MG63 (cell line): ENCODE measurements around the gene RBSN. TPM values are rescaled to one million over a fixed set of nuclear protein-coding genes. Genes with fewer than 3 reads are reported as not detected.
A peak's percentile ranks its signal among the peaks of the same experiment; 100 is the strongest.

Experiments
- DNase-seq: peaks from one replicate; pipeline ENCODE4 v3.0.0-alpha.2; 2020
- H3K27me3 ChIP-seq: fragments of 250-450 bp; sonication (Bioruptor Pico); 2 replicates; pipeline ENCODE4 v1.5.1; 2020; ENCODE audit warnings: mild to moderate bottlenecking, moderate library complexity
- H3K36me3 ChIP-seq: fragments of 250-450 bp; sonication (Bioruptor Pico); 2 replicates; pipeline ENCODE4 v1.5.1; 2020; ENCODE audit warnings: mild to moderate bottlenecking, moderate library complexity
- H3K4me3 ChIP-seq: fragments of 250-450 bp; sonication (Bioruptor Pico); 2 replicates; pipeline ENCODE4 v1.5.1; 2020; ENCODE audit warnings: mild to moderate bottlenecking, moderate library complexity
- H3K9me3 ChIP-seq: fragments of 250-450 bp; sonication (Bioruptor Pico); 2 replicates; pipeline ENCODE4 v1.5.1; 2020; ENCODE audit warnings: mild to moderate bottlenecking, moderate library complexity
- total RNA-seq: library from RNA; depleted of rRNA; stranded (reverse); fragments of >200 nt; shearing (Covaris generic); gene quantifications from 2 replicates; pipeline ENCODE4 v1.2.3, GENCODE V29; 2014; ENCODE audit warnings: low replicate concordance

RBSN gene
- total RNA-seq, 1 experiment from 2014 or later: 13.3 TPM

- Histone ChIP-seq H3K27me3 (no peaks in the 10 kb centered on the region), H3K4me3 (no peak overlapping the region), H3K36me3 (peaks cover 15% of the 10 kb centered on the region), H3K9me3 (no peaks in the 10 kb centered on the region)
- no peak for DNase-seq
Observed at GRCh38 chr3:15074500-15074899, 24.4 kb downstream of the RBSN start.

- DNase-seq: no peak
- Histone ChIP-seq H3K27me3 (no peaks in the 10 kb centered on the region), H3K36me3 (peaks cover 4% of the 10 kb centered on the region), H3K4me3 (no peak overlapping the region), H3K9me3 (no peaks in the 10 kb centered on the region)
Observed at GRCh38 chr3:15071699-15072098, 27.2 kb downstream of the RBSN start.

GRCh38 chr3:15069441-15069840 lies 29.5 kb downstream of the RBSN start:
- DNase-seq: no peak
- Histone ChIP-seq H3K36me3 (no peaks in the 10 kb centered on the region; the same call in none of the 2 replicates), H3K4me3 (no peak overlapping the region), H3K27me3 (no peaks in the 10 kb centered on the region), H3K9me3 (no peaks in the 10 kb centered on the region)

- Histone ChIP-seq H3K36me3 (peaks cover 3% of the 10 kb centered on the region), H3K9me3 (no peaks in the 10 kb centered on the region), H3K27me3 (no peaks in the 10 kb centered on the region), H3K4me3 (no peak overlapping the region)
- DNase-seq: no peak
Observed at GRCh38 chr3:15066467-15066866, 32.5 kb downstream of the RBSN start.

GRCh38 chr3:15065550-15066007 lies 33.4 kb downstream of the RBSN start:
- DNase-seq: no peak
- no peaks in the 10 kb centered on the region for H3K27me3 ChIP-seq
- peaks cover 3% of the 10 kb centered on the region for H3K36me3 ChIP-seq
- peak overlapping the region; percentile 79 for H3K4me3 ChIP-seq
- H3K9me3 ChIP-seq: no peaks in the 10 kb centered on the region

- DNase-seq: peak; percentile 89
- H3K9me3 ChIP-seq: no peaks in the 10 kb centered on the region
- no peaks in the 10 kb centered on the region for H3K27me3 ChIP-seq
- peak within 1 kb of the TSS; percentile 79 for H3K4me3 ChIP-seq
- H3K36me3 ChIP-seq: peaks cover 3% of the 10 kb centered on the region
Observed at GRCh38 chr3:15064835-15065549, 34.0 kb downstream of the RBSN start, which contains the start of gene MRPS25. Gene MRPS25 (minus strand): TSS chr3:15065315. CDS start chr3:15065194, 121 bp downstream.

- peak; percentile 8 for DNase-seq
- Histone ChIP-seq H3K9me3 (no peaks in the 10 kb centered on the region), H3K27me3 (no peaks in the 10 kb centered on the region), H3K36me3 (peaks cover 3% of the 10 kb centered on the region), H3K4me3 (peak overlapping the region; percentile 79)
Observed at GRCh38 chr3:15064299-15064834, 34.6 kb downstream of the RBSN start.

GRCh38 chr3:15063656-15064286 lies 35.2 kb downstream of the RBSN start:
- DNase-seq: no peak
- H3K4me3 ChIP-seq: peak overlapping the region; percentile 79

GRCh38 chr3:15063238-15063637 lies 35.7 kb downstream of the RBSN start:
- Histone ChIP-seq H3K4me3 (no peak overlapping the region; the same call in 1 of the 2 replicates), H3K9me3 (no peaks in the 10 kb centered on the region), H3K36me3 (peaks cover 7% of the 10 kb centered on the region), H3K27me3 (no peaks in the 10 kb centered on the region)
- DNase-seq: no peak

More at GRCh38 chr3:15063656-15064286, 35.2 kb downstream of the RBSN start:
- peaks cover 3% of the 10 kb centered on the region for H3K36me3 ChIP-seq
- no peaks in the 10 kb centered on the region for H3K9me3 ChIP-seq
- H3K27me3 ChIP-seq: no peaks in the 10 kb centered on the region

- no peak for DNase-seq
- no peak overlapping the region for H3K4me3 ChIP-seq
- no peaks in the 10 kb centered on the region for H3K27me3 ChIP-seq
- H3K36me3 ChIP-seq: peaks cover 10% of the 10 kb centered on the region
- no peaks in the 10 kb centered on the region for H3K9me3 ChIP-seq
Observed at GRCh38 chr3:15060029-15060428, 38.9 kb downstream of the RBSN start.

- H3K27me3 ChIP-seq: no peaks in the 10 kb centered on the region
- H3K4me3 ChIP-seq: no peak overlapping the region
- DNase-seq: no peak
- H3K36me3 ChIP-seq: peaks cover 14% of the 10 kb centered on the region
- H3K9me3 ChIP-seq: no peaks in the 10 kb centered on the region
Observed at GRCh38 chr3:15056676-15057404, 42.1 kb downstream of the RBSN start.

GRCh38 chr3:15055019-15055557 lies 43.9 kb downstream of the RBSN start:
- Histone ChIP-seq H3K9me3 (no peaks in the 10 kb centered on the region), H3K4me3 (no peak overlapping the region), H3K27me3 (no peaks in the 10 kb centered on the region), H3K36me3 (peaks cover 16% of the 10 kb centered on the region)
- DNase-seq: no peak

GRCh38 chr3:15053541-15053940 lies 45.4 kb downstream of the RBSN start:
- peaks cover 22% of the 10 kb centered on the region for H3K36me3 ChIP-seq
- no peak for DNase-seq
- H3K27me3 ChIP-seq: no peaks in the 10 kb centered on the region
- H3K4me3 ChIP-seq: no peak overlapping the region
- no peaks in the 10 kb centered on the region for H3K9me3 ChIP-seq

- no peaks in the 10 kb centered on the region for H3K27me3 ChIP-seq
- no peaks in the 10 kb centered on the region for H3K9me3 ChIP-seq
- DNase-seq: no peak
- peaks cover 24% of the 10 kb centered on the region for H3K36me3 ChIP-seq
- no peak overlapping the region for H3K4me3 ChIP-seq
Observed at GRCh38 chr3:15052335-15053242, 46.4 kb downstream of the RBSN start.

GRCh38 chr3:15051531-15051930 lies 47.4 kb downstream of the RBSN start:
- peak; percentile 20 for DNase-seq
- H3K4me3 ChIP-seq: no peak overlapping the region
- H3K27me3 ChIP-seq: no peaks in the 10 kb centered on the region
- no peaks in the 10 kb centered on the region for H3K9me3 ChIP-seq
- H3K36me3 ChIP-seq: peaks cover 21% of the 10 kb centered on the region
